Mesothelial cell of epicardium (in vitro differentiated cells): Measurements from ENCODE around the gene SNAPIN. TPM values are rescaled to one million over a fixed set of nuclear protein-coding genes. Genes with fewer than 3 reads are reported as not detected.

Experiments used
- DNase-seq, 2 experiments: peaks; one replicate each; pipeline ENCODE4 v3.0.0; 2021; ENCODE audit warnings: low spot score in 2 of 2; ENCODE audit not compliant: unreplicated experiment in 2 of 2
- H3K27ac Mint-ChIP-seq: 2 replicates; pipeline ENCODE4 v1.8.0; 2021; ENCODE audit warnings: mixed read lengths
- H3K27me3 Mint-ChIP-seq: 2 replicates; pipeline ENCODE4 v1.8.0; 2021; ENCODE audit warnings: low read depth, mixed read lengths
- H3K36me3 Mint-ChIP-seq: 2 replicates; pipeline ENCODE4 v1.8.0; 2021; ENCODE audit warnings: mixed read lengths
- H3K4me1 Mint-ChIP-seq: 2 replicates; pipeline ENCODE4 v1.8.0; 2021; ENCODE audit warnings: mixed read lengths
- H3K4me3 Mint-ChIP-seq: 2 replicates; pipeline ENCODE4 v1.8.0; 2021; ENCODE audit warnings: mild to moderate bottlenecking, moderate library complexity, mixed read lengths
- H3K9me3 Mint-ChIP-seq: 2 replicates; pipeline ENCODE4 v1.8.0; 2021; ENCODE audit warnings: mixed read lengths
- total RNA-seq: library from RNA; stranded (reverse); gene quantifications from 3 replicates; pipeline ENCODE4 v1.2.1, GENCODE V29; 2021
- TF ChIP-seq, protein P1 (sequence below): fragments of 200-600 bp; sonication (generic); IDR thresholded peaks from one replicate; pipeline ENCODE4 v1.5.0; 2021; ENCODE audit warnings: antibody characterized with exemption; ENCODE audit not compliant: unreplicated experiment

The SNAPIN gene
- total RNA-seq, 1 donor from 2014 or later: 34.6 TPM

DNA sequence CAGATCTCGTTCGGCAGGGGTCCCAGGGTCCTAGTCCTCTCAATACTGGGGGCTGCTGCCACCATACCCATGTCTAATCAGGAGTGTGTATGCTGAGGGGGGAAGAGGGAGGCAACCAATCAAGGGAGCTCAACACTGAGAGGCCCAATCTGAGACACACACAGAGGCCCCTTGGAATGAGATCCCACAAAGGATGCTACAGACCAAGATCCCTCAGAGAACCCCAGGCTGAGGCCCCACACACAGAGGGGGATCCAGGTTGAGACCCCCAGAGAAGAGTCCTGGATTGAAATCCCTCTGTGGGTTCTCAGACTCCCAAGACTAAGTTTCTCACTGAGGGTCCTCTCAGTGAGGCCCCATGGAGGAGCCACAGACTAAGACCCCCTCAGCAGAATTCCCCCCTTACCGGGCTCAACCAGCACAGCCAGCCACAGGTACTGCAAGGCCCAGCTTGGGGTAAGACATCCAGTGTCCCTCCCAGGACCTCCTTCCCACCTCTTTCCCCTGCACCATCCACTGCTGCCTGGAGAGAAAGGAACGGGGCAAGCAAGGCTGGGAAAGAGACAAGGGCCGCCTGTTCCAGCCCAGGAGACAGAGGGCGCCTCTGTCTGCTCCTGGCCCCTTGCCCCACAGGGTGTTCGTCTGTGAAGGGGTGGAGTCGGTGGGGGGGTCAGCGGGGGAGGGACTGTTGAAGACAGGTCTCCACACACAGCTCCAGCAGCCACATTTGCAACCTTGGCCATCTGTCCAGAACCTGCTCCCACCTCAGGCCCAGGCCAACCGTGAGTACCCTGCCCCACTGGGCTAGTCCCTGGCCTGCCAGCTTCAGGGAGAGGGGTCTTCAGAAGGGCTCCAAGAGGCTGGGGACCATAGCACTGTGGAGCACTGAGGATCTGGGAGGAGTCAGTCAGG is 30.5 kb upstream of the SNAPIN start, which contains the start of gene S100A1:
Gene S100A1 (plus strand): TSS at position 720 of the 912 bp plus-strand sequence. CDS start 2,088 bp downstream, outside the sequence.
- Mint-ChIP-seq H3K9me3 (no peaks in the 10 kb centered on the region), H3K27ac (peak within 1 kb of the TSS; percentile 97), H3K4me1 (peaks cover 44% of the 10 kb centered on the region), H3K4me3 (peak within 1 kb of the TSS; percentile 80), H3K27me3 (no peaks in the 10 kb centered on the region), H3K36me3 (peaks cover 11% of the 10 kb centered on the region)
- DNase-seq: no peak
- TF ChIP-seq, protein P1, sequence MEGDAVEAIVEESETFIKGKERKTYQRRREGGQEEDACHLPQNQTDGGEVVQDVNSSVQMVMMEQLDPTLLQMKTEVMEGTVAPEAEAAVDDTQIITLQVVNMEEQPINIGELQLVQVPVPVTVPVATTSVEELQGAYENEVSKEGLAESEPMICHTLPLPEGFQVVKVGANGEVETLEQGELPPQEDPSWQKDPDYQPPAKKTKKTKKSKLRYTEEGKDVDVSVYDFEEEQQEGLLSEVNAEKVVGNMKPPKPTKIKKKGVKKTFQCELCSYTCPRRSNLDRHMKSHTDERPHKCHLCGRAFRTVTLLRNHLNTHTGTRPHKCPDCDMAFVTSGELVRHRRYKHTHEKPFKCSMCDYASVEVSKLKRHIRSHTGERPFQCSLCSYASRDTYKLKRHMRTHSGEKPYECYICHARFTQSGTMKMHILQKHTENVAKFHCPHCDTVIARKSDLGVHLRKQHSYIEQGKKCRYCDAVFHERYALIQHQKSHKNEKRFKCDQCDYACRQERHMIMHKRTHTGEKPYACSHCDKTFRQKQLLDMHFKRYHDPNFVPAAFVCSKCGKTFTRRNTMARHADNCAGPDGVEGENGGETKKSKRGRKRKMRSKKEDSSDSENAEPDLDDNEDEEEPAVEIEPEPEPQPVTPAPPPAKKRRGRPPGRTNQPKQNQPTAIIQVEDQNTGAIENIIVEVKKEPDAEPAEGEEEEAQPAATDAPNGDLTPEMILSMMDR: peak; percentile 18

DNA sequence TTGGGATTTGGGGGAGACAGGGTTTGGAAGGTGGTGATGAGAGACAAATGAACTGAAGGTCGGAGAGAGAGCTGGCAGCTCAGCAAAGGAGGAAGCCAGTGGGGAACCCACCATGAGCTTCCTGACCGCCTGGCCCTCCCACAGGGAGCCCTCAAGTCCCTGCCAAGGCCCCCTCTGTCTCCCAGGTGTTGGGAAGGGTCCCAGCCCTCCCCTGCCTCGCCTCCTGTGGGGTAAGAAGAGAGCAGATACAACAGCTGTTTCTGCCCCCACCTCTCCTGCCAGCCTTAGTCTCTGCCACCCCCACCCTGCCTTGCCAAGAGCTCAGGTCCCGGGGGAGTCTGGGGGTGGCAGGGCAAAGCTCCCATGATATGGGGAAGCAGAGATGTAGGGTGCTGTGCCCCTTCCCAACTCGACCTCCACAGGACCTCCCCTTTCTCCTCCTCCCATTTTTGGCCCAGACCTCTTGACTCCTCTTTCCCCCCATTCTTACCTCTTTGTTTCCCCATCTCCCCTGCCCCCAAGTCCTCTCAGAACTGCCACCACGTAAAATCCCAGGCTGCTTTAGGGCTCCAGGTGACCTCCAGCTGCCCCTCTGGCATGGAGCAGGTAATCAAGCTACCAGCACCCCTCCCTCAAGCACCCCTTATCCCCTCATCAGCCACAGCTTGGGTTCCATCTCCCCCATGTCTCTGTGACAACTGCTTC is 29.7 kb upstream of the SNAPIN start:
- TF ChIP-seq, protein P1: no peak
- H3K4me1 Mint-ChIP-seq: peaks cover 42% of the 10 kb centered on the region
- H3K27ac Mint-ChIP-seq: peak overlapping the region; percentile 3
- H3K27me3 Mint-ChIP-seq: no peaks in the 10 kb centered on the region
- no peaks in the 10 kb centered on the region for H3K9me3 Mint-ChIP-seq
- no peak for DNase-seq
- H3K36me3 Mint-ChIP-seq: peaks cover 7% of the 10 kb centered on the region
- no peak overlapping the region for H3K4me3 Mint-ChIP-seq

DNA sequence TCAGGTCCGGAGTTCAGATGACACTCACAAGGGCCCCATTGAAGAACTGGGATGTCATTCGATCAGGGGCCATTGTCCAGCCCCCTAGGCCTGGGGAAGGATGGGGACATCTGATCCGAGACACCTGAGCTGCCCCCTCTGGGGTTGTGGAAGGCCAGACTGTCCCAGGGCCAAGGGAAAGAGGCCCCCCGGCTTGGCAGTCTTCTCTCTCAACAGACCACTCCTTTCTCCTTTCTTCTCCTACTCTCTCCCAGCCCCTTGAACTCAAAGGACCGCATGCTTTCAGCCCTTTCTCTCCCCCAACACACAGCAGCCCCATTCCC is 29.2 kb upstream of the SNAPIN start:
- Mint-ChIP-seq H3K4me3 (no peak overlapping the region), H3K4me1 (peaks cover 37% of the 10 kb centered on the region), H3K27me3 (no peaks in the 10 kb centered on the region), H3K27ac (peak overlapping the region; percentile 82), H3K9me3 (no peaks in the 10 kb centered on the region), H3K36me3 (peaks cover 3% of the 10 kb centered on the region)
- TF ChIP-seq, protein P1: no peak
- no peak for DNase-seq

DNA sequence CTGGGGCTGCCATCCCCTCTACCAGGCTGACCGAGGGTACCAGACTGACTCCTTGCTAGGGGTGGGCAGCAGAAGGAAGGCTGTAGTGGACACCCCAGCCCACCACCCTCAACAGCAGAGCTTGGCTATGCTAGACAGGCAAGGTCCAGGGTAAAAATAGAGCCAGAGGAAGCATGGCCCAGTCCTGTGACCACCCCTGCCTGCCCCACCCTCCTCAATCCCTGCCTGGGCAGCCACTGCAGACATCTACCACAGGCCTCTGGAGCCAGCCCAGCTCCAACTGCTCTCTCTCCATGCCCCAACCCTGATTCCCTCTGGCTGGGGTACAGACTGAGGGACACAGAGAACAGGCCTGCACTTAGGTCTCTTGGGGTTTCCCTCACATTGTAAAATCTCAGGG is 28.5 kb upstream of the SNAPIN start:
- TF ChIP-seq, protein P1: no peak
- no peaks in the 10 kb centered on the region for H3K27me3 Mint-ChIP-seq
- DNase-seq: no peak
- H3K27ac Mint-ChIP-seq: peak overlapping the region; percentile 56
- peaks cover 3% of the 10 kb centered on the region for H3K36me3 Mint-ChIP-seq
- H3K9me3 Mint-ChIP-seq: no peaks in the 10 kb centered on the region
- H3K4me1 Mint-ChIP-seq: peaks cover 35% of the 10 kb centered on the region
- no peak overlapping the region for H3K4me3 Mint-ChIP-seq

DNA sequence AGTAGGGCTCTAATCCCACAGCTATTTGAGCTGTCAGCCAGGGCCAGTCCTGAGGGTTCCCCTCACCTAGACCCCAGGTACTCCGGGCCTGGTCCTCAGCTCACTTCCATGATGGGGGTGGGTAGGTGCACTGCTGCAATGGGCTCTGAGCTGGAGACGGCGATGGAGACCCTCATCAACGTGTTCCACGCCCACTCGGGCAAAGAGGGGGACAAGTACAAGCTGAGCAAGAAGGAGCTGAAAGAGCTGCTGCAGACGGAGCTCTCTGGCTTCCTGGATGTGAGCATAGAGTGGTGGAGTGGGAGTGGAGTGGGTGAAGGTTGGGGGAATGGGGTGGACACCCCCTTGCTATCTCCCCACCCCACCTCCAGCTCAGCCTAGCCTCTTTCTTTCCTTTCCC is 28.1 kb upstream of the SNAPIN start:
- Mint-ChIP-seq H3K27ac (peak overlapping the region; percentile 56), H3K4me1 (peaks cover 32% of the 10 kb centered on the region), H3K36me3 (peaks cover 3% of the 10 kb centered on the region), H3K27me3 (no peaks in the 10 kb centered on the region), H3K4me3 (no peak overlapping the region), H3K9me3 (no peaks in the 10 kb centered on the region)
- no peak for DNase-seq
- TF ChIP-seq, protein P1: no peak
